ENCODE measurements around the gene SEC31A.
"Not testable (repeated sequence)": the region's sequence is repeated elsewhere in the genome, so short reads cannot be mapped to it uniquely, and the experiment has no call there.

Gene SEC31A

DNA sequence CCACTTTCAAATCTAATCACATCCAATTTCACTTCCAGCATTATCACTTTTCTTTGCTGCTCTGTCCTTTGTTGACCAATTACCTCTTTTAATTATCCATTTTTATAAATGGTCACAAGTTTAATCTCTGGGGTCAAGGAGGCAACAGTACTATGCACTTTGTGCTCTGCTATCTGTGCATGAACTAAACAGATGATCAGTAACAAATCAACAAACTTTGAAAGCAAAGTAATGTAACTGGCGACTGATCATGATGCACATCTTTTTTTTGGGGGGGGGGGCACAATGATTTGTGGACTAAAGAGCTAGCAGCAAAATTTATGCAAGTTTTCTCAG, 1.5 kb upstream of the SEC31A start:
- no peak for DNase-seq (ENCODE audit: low read depth in 2 of 2)

DNA sequence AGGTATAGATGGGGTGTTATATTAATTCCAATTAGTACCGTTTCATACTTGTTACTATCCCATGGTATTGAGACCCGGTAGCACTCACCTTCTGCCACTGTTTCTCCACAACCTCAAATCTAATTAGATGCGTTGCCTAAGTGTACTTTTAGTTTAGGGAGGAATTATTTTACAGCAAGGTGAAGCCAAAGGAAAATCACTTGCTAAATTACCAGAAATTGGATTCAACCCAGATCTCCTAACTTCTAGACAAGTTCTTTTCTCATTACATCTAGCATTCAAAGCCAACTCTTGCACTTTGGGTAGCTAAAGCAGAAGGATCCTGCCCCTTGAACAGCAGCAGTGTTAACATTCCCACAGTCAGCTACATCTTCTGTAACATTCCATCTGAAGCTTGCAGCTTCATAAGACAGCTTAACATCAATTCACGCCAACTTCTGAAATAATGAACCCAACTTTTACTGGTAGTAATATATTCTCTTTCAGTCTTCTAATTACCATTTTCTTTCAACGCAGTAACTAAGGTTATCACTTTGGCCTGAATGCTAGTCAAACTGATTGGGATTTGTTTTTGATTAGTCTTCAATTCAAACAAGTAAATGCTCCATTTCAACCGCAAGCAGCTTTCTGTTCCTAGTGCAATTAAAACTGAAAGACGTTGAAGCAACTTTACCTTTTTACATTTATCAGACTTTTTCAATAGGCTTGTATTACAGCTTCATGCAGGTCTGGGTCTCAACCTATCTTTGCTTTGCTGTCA, 934 bp upstream of the SEC31A start:
- DNase-seq (ENCODE audit: low read depth in 2 of 2), result no peak

DNA sequence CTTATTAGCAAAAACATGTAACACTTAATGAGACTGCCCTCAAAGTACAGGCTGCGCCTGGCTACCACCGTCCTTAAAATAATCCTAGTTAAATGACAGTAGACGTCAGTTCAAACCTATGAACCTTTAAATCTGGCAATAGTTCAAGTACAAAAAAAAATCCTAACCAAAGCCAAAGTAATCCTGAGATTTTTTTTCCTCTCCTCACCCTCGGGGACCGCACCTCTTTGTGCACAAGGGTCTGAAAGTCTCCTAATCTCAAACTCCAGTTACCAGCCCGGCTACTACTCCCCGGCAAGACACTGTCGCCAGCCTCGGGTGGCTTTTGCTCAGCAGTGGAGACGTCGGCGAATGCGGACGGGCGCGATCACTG, 439 bp downstream of the SEC31A start:
- DNase-seq (ENCODE audit: low read depth in 2 of 2), result no peak

DNA sequence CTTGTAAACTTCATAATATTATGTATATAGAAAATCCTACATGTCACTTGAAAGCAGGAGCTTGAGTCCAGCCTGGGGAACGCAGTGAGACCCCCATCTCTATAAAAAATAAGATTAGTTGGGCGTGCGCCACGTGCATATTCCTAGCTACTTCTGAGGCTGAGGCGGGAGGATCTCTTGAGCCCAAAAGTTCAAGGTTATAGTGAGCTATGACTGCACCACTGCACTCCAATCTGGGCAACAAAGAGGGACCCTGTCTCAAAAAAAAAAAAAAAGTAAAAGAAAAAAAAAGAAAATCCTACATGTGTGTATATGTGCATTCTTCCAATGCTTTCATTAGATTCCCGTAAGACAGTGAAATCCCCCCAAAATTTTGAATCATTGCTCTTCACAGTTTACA, 1.7 kb downstream of the SEC31A start:
- DNase-seq (ENCODE audit: low read depth in 2 of 2), result no peak

DNA sequence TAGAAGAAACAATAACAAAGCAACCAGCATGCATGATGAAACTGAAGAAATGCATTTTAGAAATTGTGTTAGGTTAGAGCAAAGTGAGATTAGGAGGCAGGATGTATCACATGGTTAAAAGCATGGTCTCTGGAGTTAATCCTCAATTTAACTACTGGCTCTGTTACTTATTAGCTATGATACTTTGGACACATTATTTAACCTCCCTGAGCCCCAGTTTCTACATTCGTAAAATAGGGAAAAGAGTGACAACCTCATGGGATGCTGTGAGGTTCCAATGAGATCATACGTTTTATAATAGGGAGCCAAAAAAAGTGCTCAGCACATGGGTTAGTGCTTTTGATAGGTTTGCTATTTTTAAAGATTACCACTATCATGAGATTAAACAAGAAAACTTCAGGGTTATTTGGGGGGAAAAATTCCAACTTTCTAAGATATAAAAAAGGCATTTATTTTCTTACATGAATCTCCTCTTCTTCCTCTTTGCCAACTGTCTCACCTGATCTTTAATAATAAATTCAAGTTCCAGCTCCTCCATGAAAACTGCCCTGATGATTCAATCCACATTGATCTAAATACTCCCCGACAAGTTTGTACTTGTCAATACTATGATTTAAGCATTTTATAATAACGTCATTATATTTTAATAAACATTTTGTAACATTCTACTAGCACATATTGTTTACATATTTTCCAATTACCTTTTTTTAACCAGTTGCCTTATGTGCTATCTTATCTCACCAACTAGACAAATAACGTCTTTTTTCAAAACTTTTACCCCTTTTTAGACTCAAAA, 4.6 kb downstream of the SEC31A start:
- no peak for DNase-seq (ENCODE audit: low read depth in 2 of 2)

DNA sequence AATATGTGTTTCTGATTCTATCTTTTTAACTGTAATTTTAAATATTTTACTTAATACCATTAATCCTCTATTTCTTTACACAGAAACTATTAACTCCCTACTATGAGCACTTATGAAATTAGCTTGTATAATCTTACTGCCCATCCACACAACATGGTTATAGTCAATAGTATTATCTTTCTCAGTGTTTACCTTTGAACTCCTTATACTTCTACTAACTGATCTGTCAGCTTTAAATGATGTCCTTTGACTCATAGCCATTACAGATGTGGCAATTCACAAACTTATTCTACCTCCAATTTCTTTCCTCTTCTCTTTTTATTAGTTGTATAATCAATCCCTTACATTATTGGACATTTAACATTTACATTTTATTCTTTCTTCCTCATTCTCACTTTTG, 5.5 kb downstream of the SEC31A start:
- no peak for DNase-seq (ENCODE audit: low read depth in 2 of 2)

DNA sequence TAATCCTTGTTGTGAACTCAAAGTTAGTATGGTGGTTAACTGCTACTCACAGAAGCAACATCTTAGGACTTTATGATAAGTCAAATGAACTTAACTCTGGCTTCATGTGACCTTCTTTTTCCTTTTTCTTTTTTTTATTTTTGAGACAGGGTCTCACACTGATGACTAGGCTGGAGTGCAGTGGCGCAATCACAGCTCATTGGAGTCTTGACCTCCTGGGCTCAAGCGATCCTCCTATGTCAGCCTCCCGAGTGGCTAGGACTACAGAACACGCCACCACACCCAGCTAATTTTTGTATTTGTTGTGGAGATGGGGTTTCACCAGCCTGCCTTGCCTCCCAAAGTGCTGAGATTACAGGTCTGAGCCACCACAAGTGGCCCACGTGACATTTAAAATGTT, 22.4 kb downstream of the SEC31A start:
- DNase-seq (ENCODE audit: low read depth in 2 of 2), result no peak

DNA sequence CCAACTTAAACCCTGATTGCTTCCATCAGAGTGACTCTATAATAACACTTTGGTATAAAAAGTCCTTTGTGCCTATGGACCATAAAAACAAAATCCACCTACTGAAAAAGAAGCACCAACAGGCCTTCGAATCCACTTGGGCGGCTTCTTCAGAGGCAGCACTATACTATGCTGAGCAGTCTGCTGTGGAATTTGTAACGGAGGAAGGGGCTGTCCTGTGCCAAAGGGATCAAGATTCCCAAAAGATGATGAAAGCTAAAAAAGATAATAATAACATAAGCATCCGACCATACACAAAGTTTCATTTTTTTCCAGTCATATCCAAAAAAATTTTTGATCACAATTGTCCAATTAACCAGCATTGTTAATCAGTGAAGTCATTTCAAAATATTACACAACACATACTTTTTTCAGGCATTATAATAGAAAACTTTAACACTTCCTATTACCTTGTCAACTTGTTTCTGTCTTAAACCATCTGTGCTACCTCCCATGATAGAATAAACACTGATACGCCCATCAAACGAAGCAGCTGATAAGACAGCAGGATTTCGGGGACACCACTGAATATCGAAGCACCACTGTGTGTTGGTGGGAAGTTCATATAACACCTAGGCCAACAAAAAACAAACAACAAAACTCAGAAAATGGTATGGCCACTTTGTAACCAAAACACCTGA, 24.1 kb downstream of the SEC31A start:
- DNase-seq (ENCODE audit: low read depth in 2 of 2), result no peak

DNA sequence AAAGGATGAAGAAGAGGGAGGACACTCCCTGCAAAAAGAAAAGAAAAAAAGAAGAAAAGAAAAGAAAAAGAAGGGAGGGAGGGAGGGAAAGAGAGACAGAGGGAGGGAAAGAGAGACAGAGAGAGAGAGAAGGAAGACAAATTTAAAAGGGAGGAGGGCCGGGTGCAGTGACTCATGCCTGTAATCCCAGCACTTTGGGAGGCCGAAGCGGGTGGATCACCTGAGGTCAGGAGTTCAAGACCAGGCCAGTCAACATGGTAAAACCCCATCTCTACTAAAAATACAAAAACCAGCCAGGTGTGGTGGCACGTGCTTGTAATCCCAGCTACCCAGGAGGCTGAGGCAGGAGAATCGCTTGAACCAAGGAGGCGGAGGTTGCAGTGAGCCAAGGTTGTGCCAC, 24.9 kb downstream of the SEC31A start:
- not testable (repeated sequence) for DNase-seq (ENCODE audit: low read depth in 2 of 2)

DNA sequence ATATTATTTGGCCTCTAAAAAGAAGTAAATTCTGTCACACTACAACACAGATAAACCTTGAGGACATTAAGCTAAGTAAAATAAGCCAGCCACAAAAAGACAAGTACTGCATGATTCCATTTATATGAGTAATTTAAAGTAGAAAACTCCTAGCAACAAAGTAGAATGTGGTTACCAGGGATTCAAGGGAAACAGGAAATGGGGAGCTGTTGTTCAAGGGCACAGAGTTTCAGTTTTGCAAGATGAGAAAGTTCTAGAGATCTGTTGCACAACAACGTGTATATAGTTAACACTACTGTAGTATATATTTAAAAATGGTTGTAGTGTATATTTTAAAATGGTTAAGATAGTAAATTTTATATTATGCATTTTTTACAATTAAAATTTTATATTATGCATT, 25.4 kb downstream of the SEC31A start:
- DNase-seq (ENCODE audit: low read depth in 2 of 2), result no peak

DNA sequence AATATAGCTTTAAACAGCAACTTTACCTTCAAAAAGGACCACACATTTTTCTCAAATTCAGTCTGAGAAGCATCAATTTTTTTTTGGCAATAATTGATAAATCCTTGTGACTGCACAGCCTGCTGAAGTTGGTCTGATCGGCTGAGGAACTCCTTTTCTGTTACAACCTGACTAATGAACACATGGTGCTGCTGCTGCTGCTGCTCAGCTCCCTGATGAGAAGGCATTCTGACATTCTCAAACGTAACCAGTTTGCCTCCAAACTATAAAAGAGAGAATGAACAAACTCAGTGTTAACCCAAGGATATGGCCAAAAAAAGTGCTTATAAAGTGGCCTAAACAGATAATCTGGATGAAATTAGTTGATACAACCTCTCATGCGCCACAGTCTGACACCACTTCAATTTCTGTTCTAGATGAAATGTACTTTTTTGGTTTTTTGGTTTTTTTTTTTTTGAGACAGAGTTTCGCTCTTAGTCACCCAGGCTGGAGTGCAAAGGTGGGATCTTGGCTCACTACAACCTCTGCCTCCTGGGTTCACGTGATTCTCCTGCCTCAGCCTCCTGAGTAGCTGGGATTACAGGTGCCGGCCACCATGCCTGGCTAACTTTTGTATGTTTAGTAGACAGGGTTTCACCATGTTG, 26.5 kb downstream of the SEC31A start:
- DNase-seq (ENCODE audit: low read depth in 2 of 2), result no peak

DNA sequence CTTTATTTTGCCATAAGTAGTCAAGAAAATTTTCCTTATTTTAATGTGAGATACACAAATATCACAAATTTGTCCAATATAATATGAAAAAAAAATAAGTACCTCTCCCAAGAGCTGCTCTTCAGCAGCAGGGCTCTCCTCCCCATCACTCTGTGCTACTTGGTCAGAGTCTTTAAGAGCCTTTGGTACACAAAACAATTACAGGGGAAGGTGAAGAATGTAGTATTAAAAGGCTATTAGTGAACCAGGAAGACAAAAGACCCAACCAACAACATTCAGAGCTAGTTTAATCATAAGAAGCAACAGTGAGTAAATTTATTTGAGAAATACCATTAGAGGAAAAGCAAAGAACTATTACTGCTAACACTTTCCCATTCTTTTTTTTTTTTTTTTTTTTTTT, 29.4 kb downstream of the SEC31A start:
- no peak for DNase-seq (ENCODE audit: low read depth in 2 of 2)

DNA sequence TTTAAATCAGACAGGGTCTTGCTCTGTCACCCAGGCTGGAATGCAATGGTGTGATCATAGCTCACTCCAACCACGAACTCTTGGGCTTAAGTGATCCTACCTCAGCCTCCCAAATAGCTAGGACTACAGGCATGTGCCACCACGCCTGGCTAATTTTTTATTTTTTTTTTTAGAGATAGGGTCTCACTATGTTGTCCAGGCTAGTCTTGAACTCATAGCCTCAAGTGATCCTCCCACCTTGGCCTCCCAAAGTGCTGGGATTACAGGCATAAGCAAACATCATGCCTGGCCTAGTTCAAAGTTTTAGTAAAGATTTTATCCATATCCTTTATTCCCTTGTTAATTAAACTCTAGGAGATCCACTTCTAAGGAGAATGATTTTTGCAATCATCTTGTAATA, 30.5 kb downstream of the SEC31A start:
- not testable (repeated sequence) for DNase-seq (ENCODE audit: low read depth in 2 of 2)

DNA sequence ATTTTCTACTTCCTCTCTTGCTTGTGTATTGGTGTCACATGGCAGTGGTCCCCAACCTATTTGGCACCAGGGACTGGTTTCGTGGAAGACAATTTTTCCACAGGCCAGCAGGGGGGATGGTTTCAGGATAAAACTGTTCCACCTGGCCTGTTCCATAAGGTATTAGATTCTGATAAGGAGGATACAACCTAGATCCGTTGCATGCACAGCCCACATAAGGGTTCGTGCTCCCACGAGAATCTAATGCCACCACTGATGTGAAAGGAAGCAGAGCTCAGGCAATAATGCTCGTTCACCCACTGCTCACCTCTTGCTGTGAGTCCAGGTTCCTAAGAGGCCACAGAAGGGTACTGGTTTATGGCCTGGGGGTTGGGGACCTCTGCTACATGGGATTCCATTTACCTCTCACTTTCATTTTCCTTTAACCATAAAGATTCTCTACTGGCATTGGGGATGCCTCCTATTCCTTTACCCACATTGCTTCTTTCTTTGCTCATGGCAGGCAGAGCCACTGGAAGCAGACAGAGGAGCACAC, 38.1 kb downstream of the SEC31A start:
- DNase-seq (ENCODE audit: low read depth in 2 of 2), result no peak

DNA sequence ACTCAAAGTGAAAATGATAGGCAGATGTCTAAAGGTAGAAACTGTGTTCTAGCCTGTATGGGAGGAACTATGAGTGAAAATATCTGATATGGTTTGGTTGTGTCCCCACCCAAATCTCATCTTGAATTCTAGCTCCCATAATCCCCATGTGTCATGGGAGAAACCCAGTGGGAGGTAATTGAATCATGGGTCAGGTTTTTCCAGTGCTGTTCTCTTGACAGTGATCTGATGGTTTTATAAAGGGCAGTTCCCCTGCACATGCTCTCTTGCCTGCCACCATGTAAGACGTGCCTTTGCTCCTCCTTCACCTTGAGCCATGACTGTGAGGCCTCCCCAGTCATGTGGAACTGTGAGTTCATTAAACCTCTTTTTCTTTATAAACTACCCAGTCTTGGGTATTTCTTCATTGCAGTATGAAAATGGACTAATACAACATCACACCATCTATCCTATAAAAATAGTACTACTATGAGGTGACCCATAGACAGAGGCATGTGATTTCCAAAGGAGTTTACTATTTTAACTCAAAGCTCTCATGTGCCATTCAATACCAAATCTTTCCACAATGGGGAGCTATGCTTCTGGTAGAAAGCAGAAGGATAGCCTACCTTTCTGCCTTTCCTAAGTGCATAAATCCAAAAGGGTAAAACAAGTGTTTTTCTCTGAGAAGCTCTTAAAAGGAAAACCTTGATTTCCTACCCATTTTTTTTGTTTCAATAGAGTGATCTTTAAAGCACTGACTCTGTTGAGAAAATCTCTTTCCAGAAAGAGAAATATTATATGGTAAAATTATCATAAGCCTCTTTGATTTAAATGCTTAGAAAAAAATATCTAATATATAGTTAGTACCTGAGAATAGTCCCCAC, 38.8 kb downstream of the SEC31A start:
- no peak for DNase-seq (ENCODE audit: low read depth in 2 of 2)

DNA sequence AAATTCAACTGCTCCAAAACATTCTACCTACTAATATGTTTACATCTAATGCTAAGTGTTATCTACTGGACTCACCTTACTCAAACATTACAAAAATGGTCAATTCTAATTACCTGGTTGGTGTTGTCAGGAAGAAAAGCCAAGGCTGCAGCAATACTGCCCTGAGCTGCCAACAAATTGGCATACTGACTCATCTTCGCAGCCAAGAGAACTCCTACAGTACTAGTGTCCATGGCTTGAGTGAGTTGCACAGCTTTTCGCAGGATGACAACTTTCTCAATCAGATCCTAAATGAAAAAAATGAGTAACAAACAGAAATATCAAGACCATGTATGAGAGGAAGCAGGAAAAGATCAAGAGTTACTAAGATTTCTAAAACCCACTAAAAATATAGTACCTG, 39.6 kb downstream of the SEC31A start:
- DNase-seq (ENCODE audit: low read depth in 2 of 2), result no peak

DNA sequence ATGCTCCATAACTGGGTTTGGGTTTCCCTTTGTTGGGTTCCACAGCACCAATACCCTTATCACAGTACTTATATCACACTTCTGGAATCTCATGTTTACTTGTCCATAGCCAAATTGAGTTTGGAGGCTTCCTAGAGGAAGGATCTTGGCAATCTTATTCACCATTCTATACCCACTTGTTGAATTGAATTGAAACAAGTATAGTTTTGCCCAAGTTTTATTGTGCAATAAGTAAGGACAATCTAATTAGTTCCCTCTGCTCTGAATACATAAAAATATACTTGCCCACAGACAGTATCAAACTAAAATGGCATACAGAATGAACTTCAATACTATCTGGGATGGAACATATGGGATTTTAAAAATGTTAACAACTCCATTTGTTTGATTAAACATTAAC, 40.3 kb downstream of the SEC31A start:
- DNase-seq (ENCODE audit: low read depth in 2 of 2), result no peak

DNA sequence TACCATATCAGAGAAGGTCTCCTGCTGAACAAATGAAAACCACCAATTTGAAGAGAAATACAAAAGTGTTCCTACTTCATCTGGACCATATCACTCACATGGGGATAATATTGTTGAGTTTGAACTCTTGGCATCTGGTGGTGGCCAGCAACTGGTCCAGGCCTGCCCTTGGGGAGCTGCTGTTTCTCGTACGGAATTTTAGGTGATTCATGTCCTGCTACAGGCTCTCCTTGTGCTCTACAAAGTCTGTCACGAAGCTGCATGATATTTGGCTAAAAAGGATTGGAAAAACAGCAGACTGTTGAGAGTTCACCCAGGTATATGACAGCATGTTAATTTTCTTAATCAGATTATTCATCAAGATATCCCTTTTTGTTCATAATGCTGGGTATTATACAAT, 42.2 kb downstream of the SEC31A start:
- no peak for DNase-seq (ENCODE audit: low read depth in 2 of 2)

DNA sequence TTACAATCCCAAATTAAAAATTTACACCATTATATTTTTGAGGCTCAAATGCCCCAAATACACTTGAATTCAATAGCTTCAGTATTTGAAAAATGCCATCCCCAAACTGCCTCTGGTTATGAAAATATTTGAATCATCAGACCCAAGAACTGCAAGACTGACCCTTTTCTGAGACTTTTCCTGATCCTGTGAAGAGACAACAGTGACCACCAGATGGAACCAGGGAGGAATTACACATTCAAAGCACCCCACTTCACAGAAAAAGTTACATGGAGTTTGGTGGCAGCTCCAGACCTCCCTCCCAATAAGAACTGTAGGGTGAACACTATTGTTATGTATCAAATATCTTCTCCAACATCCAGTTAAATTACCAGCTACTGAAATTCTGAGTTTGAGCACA, 48.4 kb downstream of the SEC31A start:
- no peak for DNase-seq (ENCODE audit: low read depth in 2 of 2)

DNA sequence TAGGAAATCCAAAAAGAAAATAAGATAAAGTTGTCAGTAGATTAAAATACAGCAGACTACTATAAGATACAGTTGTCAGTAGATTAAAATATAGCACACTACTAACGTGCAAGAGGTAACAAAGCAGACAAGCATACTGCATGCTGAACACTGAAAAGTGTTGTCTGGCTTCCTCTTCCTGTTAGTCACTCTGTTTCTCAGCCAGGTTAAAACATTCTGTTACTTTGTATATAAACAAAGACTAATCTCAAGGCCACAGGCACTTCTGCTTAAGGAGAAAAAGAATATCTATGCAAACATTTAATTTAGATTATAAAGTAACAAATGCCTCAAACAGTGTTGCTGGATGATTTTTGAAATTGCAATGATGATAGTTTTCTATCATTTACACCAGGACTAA, 51.3 kb downstream of the SEC31A start:
- no peak for DNase-seq (ENCODE audit: low read depth in 2 of 2)

DNA sequence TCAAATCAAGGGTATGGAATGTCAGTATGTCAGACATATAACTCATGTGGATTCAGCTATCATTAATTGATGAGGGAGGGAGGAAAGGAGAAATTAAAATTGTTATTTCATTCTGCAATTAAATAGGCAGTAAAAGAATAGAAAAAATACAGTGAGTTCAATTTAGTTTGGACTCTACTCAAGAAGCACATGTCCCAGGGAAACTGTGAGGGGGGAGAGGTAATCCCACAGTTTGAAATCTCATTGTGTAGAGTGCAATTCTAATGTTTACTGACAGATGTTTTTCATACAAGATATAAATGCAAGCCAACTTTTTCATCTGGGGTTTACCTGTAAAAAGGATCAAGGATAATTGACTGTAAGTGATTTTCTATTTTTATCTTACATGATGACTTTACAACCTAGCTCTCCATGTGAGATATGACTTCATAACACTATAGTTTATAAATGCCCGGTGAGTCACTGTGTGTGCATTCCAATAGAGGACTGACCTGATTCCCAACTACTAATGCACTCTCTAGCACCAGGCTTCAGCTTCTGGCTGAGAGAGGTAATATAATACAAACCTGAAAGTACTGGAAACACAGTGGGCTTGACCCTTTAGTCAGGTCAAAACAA, 57.1 kb downstream of the SEC31A start:
- no peak for DNase-seq (ENCODE audit: low read depth in 2 of 2)
